HCT116 (cell line): ENCODE measurements around the gene GLRX3.

Experiments used
- CTCF ChIP-seq, 3 experiments: fragments of 200-600 bp in 1 of 3; sonication (generic) in 1 of 3; IDR thresholded peaks in 2 of 3; conservative IDR thresholded peaks in 1 of 3; 2 replicates each; pipeline ENCODE4 v1.5.1; 2012 to 2017; ENCODE audit warnings: low read depth in 2 of 3, low read length in 2 of 3, antibody characterized with exemption in 1 of 3, borderline replicate concordance in 1 of 3, control low read depth in 1 of 3, mild to moderate bottlenecking in 1 of 3, mixed read lengths in 1 of 3, mixed run types in 1 of 3, moderate library complexity in 1 of 3; ENCODE audit not compliant: insufficient read depth in 1 of 3
- EZH2phosphoT487 ChIP-seq: fragments of 200-600 bp; IDR thresholded peaks from 2 replicates; pipeline ENCODE4 v1.6.1; 2018; ENCODE audit warnings: antibody characterized with exemption, borderline replicate concordance
- POLR2A ChIP-seq: IDR thresholded peaks from 2 replicates; pipeline ENCODE4 v1.7.0; 2011; ENCODE audit warnings: borderline replicate concordance; ENCODE audit not compliant: insufficient read depth, insufficient read length; ENCODE audit errors: extremely low read depth

- TF ChIP-seq CTCF (IDR thresholded peaks at IDR 0.05 in 2 of 3, conservative IDR thresholded peaks at IDR 0.05 in 1 of 3; ENCODE audit: borderline replicate concordance in 1 of 3, insufficient read depth in 1 of 3, low read depth in 2 of 3, low read length in 2 of 3), result no peak
- TF ChIP-seq EZH2phosphoT487, result no peak
- no peak for TF ChIP-seq POLR2A
Measured at GRCh38 chr10:130175074-130175473, 38.9 kb downstream of the GLRX3 start.
